CD14-positive monocyte (primary cell): Measurements from ENCODE around the gene LYZL1. TPM values are rescaled to one million over a fixed set of nuclear protein-coding genes. Genes with fewer than 3 reads are reported as not detected.

Source experiments
- DNase-seq, 3 donors: peaks; one replicate each; pipeline ENCODE4 v3.0.0-alpha.2; 2011 to 2022
- H2AFZ ChIP-seq: 2 replicates; pipeline ENCODE4 v1.6.0; 2012; ENCODE audit warnings: mild to moderate bottlenecking, low read depth, low read length, inconsistent platforms; ENCODE audit not compliant: insufficient read depth, poor library complexity, severe bottlenecking
- H3K27ac ChIP-seq, 2 donors: 1 replicate in 1 of 2; 2 replicates in 1 of 2; pipeline ENCODE4 v1.5.1; 2012 to 2013; ENCODE audit warnings: low read length in 2 of 2, control low read depth in 1 of 2, inconsistent platforms in 1 of 2, low read depth in 1 of 2, mild to moderate bottlenecking in 1 of 2
- H3K27me3 ChIP-seq, 2 donors: one replicate each; pipeline versions ENCODE4 v1.6.0 to v1.6.1; 2011 to 2013; ENCODE audit warnings: low read length in 2 of 2; ENCODE audit not compliant: control insufficient read depth in 2 of 2, insufficient read depth in 2 of 2
- H3K36me3 ChIP-seq, 2 donors: replicated peaks in 1 of 2; 1 replicate in 1 of 2; 2 replicates in 1 of 2; pipeline versions ENCODE4 v1.5.1 to v1.6.1; 2012 to 2013; ENCODE audit warnings: low read length in 2 of 2, control low read depth in 1 of 2, inconsistent platforms in 1 of 2, mild to moderate bottlenecking in 1 of 2; ENCODE audit not compliant: insufficient read depth in 2 of 2, control insufficient read depth in 1 of 2
- H3K4me1 ChIP-seq, 2 donors: 1 replicate in 1 of 2; 2 replicates in 1 of 2; pipeline versions ENCODE4 v1.5.1 to v1.6.1; 2012 to 2013; ENCODE audit warnings: low read length in 2 of 2, control low read depth in 1 of 2, inconsistent platforms in 1 of 2, mild to moderate bottlenecking in 1 of 2, moderate library complexity in 1 of 2; ENCODE audit not compliant: insufficient read depth in 2 of 2, control insufficient read depth in 1 of 2
- H3K4me2 ChIP-seq: replicated peaks from 2 replicates; pipeline ENCODE3; 2012; ENCODE audit warnings: low read length, moderate library complexity, mild to moderate bottlenecking; ENCODE audit not compliant: poor library complexity, severe bottlenecking; ENCODE audit errors: extremely low read depth
- H3K4me3 ChIP-seq, 3 experiments: fragments of 200-600 bp in 1 of 3; sonication (generic) in 1 of 3; replicated peaks in 1 of 3; 1 replicate in 2 of 3; 2 replicates in 1 of 3; pipeline ENCODE4 v1.5.1; 2011 to 2013; ENCODE audit warnings: low read length in 3 of 3, mild to moderate bottlenecking in 3 of 3, control low read depth in 2 of 3, low read depth in 2 of 3, inconsistent platforms in 1 of 3, moderate library complexity in 1 of 3
- H3K79me2 ChIP-seq: 2 replicates; pipeline ENCODE4 v1.6.0; 2012; ENCODE audit warnings: mild to moderate bottlenecking, control low read depth, inconsistent platforms, low read length, moderate library complexity; ENCODE audit not compliant: insufficient read depth
- H3K9ac ChIP-seq: 2 replicates; pipeline ENCODE4 v1.6.0; 2017; ENCODE audit warnings: low read length, mild to moderate bottlenecking; ENCODE audit not compliant: insufficient read depth, poor library complexity, severe bottlenecking
- H3K9me3 ChIP-seq, 2 donors: replicated peaks in 1 of 2; 1 replicate in 1 of 2; 2 replicates in 1 of 2; pipeline versions ENCODE4 v1.5.1 to v1.6.1; 2012 to 2013; ENCODE audit warnings: low read length in 2 of 2, control low read depth in 1 of 2; ENCODE audit not compliant: control insufficient read depth in 1 of 2, insufficient read depth in 1 of 2
- H4K20me1 ChIP-seq: 2 replicates; pipeline ENCODE4 v1.6.0; 2012; ENCODE audit warnings: mild to moderate bottlenecking, low read length, control low read depth, moderate library complexity; ENCODE audit not compliant: insufficient read depth
- H3K27ac Mint-ChIP-seq, 7 donors: one replicate each; pipeline ENCODE4 v1.8.0; 2020; ENCODE audit warnings: mild to moderate bottlenecking in 7 of 7, mixed read lengths in 7 of 7, moderate library complexity in 6 of 7, inconsistent platforms in 2 of 7
- H3K27me3 Mint-ChIP-seq, 3 donors: one replicate each; pipeline ENCODE4 v1.8.0; 2021 to 2022; ENCODE audit warnings: low read depth in 3 of 3, mild to moderate bottlenecking in 3 of 3, mixed read lengths in 3 of 3, moderate library complexity in 3 of 3, inconsistent platforms in 1 of 3
- H3K36me3 Mint-ChIP-seq, 2 donors: one replicate each; pipeline ENCODE4 v1.8.0; 2020; ENCODE audit warnings: mixed read lengths in 2 of 2, inconsistent platforms in 1 of 2, mild to moderate bottlenecking in 1 of 2
- H3K4me1 Mint-ChIP-seq: one replicate; pipeline ENCODE4 v1.8.0; 2020; ENCODE audit warnings: mild to moderate bottlenecking, mixed read lengths
- H3K4me3 Mint-ChIP-seq, 2 donors: one replicate each; pipeline ENCODE4 v1.8.0; 2020; ENCODE audit warnings: mild to moderate bottlenecking in 2 of 2, mixed read lengths in 2 of 2, moderate library complexity in 1 of 2
- H3K9me3 Mint-ChIP-seq, 7 donors: one replicate each; pipeline ENCODE4 v1.8.0; 2020 to 2022; ENCODE audit warnings: mixed read lengths in 7 of 7, mild to moderate bottlenecking in 6 of 7, moderate library complexity in 6 of 7, inconsistent platforms in 2 of 7
- CTCF ChIP-seq: fragments of 200-600 bp; IDR thresholded peaks from one replicate; pipeline ENCODE4 v1.8.0; 2022; ENCODE audit warnings: antibody characterized with exemption, mild to moderate bottlenecking
- WGBS: methylation state at CpG from one replicate; pipeline ENCODE4 v1.1.5; 2013; ENCODE audit warnings: missing lambda C conversion rate; ENCODE audit not compliant: insufficient coverage; 5-methylcytosine and 5-hydroxymethylcytosine counted together
- intact Hi-C, 2 donors: fragments of 100-400 bp; cut with micrococcal nuclease; formaldehyde crosslinking; loops; one replicate each; pipeline versions ENCODE4 v1.15.0 to v1.15.1; 2023
- polyA plus RNA-seq, 3 donors: library from polyadenylated mRNA; depleted of rRNA in 1 of 3; unstranded in 2 of 3; stranded (reverse) in 1 of 3; fragments of 300-500 nt in 2 of 3; fragments of >200 nt in 1 of 3; fragmentation: Illumina TruSeq in 2 of 3; gene quantifications; 1 replicate in 2 of 3; 2 replicates in 1 of 3; pipeline ENCODE4 v1.2.3, GENCODE V29; 2012 to 2021

Gene LYZL1
- polyA plus RNA-seq, 3 donors = not detected

GRCh38 chr10:29270883-29271282 is 18.0 kb upstream of the LYZL1 start:
- Mint-ChIP-seq H3K9me3 (peaks cover 0 to 8% (median 2%) of the 10 kb centered on the region in 7 donors), H3K27me3 (peaks cover 0 to 12% (median 2%) of the 10 kb centered on the region in 3 donors), H3K4me3 (no peak overlapping the region), H3K4me1 (no peaks in the 10 kb centered on the region), H3K36me3 (no peaks in the 10 kb centered on the region), H3K27ac (no peak overlapping the region)
- DNase-seq = no peak
- no peaks in the 10 kb centered on the region for H4K20me1 ChIP-seq
- no peak overlapping the region for H3K9ac ChIP-seq
- H3K4me2 ChIP-seq = no peak overlapping the region
- intact Hi-C loops = no loop called here
- no peak for TF ChIP-seq CTCF
- no peak overlapping the region for H2AFZ ChIP-seq
- H3K79me2 ChIP-seq = no peaks in the 10 kb centered on the region
- no peaks in the 10 kb centered on the region for H3K36me3 ChIP-seq
- no peak overlapping the region for H3K27ac ChIP-seq
- no peaks in the 10 kb centered on the region for H3K9me3 ChIP-seq
- no peaks in the 10 kb centered on the region for H3K4me1 ChIP-seq
- H3K4me3 ChIP-seq = no peak overlapping the region
- peaks cover 0 to 2% of the 10 kb centered on the region in 2 donors for H3K27me3 ChIP-seq

- Histone ChIP-seq H3K79me2 (no peaks in the 10 kb centered on the region), H3K9me3 (no peaks in the 10 kb centered on the region), H3K4me1 (no peaks in the 10 kb centered on the region), H3K27me3 (peaks cover 0 to 2% of the 10 kb centered on the region in 2 donors), H3K27ac (no peak overlapping the region), H3K9ac (no peak overlapping the region), H2AFZ (no peak overlapping the region), H4K20me1 (no peaks in the 10 kb centered on the region), H3K36me3 (no peaks in the 10 kb centered on the region), H3K4me2 (no peak overlapping the region), H3K4me3 (no peak overlapping the region)
- peaks cover 0 to 12% (median 2%) of the 10 kb centered on the region in 3 donors for H3K27me3 Mint-ChIP-seq
- no peak overlapping the region for H3K4me3 Mint-ChIP-seq
- no peaks in the 10 kb centered on the region for H3K4me1 Mint-ChIP-seq
- no peaks in the 10 kb centered on the region for H3K36me3 Mint-ChIP-seq
- no peak overlapping the region for H3K27ac Mint-ChIP-seq
- peaks cover 0 to 8% (median 2%) of the 10 kb centered on the region in 7 donors for H3K9me3 Mint-ChIP-seq
- intact Hi-C loops = no loop called here
- DNase-seq = no peak
- no peak for TF ChIP-seq CTCF
- WGBS = 36% methylated on average over 1 of the region's 2 CpGs
These were observed 17.0 kb upstream of the LYZL1 start for GRCh38 chr10:29271877-29272276.
